Measurements from ENCODE around the gene PRKG1. TPM values are rescaled to one million over a fixed set of nuclear protein-coding genes. Genes with fewer than 3 reads are reported as not detected.
"Not testable (repeated sequence)": the region's sequence is repeated elsewhere in the genome, so short reads cannot be mapped to it uniquely, and the experiment has no call there.

The PRKG1 gene
- total RNA-seq, 4 donors from 2014 or later: 17.1 to 36.4 (median 25.8) TPM

GRCh38 chr10:52229291-52229931 lies 1155.1 kb downstream of the PRKG1 start:
- no peak for TF ChIP-seq CTCF (IDR thresholded peaks at IDR 0.05)
- no peak for DNase-seq (ENCODE audit: low spot score)
- ATAC-seq (ENCODE audit: low FRiP score): no peak

GRCh38 chr10:52232561-52233350 lies 1158.5 kb downstream of the PRKG1 start:
- no peak for ATAC-seq (ENCODE audit: low FRiP score)
- TF ChIP-seq CTCF (IDR thresholded peaks at IDR 0.05): no peak
- no peak for DNase-seq (ENCODE audit: low spot score)

GRCh38 chr10:52233351-52233991 lies 1159.2 kb downstream of the PRKG1 start:
- ATAC-seq (ENCODE audit: low FRiP score); DNase-seq (ENCODE audit: low spot score): not testable (repeated sequence)

DNA sequence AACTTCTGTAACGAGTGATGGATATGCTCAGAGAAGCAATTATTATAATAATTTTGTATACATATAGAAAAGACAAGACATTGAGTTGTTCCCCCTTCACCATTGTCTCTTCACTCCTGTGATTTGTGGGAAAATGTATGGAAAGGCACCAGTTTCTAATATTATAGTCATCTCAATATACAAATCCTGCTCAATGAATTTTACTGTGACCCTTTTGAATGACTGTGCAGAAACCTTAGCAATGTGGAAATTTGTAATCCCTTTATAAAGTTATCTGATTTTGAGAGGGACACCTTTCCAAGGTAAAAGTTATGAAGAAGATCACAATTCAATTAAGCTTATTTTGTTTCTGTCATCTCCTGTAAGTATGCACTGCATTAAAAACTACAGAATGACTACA lies 1165.5 kb downstream of the PRKG1 start:
- DNase-seq (ENCODE audit: low spot score) (no peak), ATAC-seq (ENCODE audit: low FRiP score) (no peak)
- no peak for TF ChIP-seq CTCF (IDR thresholded peaks at IDR 0.05)

DNA sequence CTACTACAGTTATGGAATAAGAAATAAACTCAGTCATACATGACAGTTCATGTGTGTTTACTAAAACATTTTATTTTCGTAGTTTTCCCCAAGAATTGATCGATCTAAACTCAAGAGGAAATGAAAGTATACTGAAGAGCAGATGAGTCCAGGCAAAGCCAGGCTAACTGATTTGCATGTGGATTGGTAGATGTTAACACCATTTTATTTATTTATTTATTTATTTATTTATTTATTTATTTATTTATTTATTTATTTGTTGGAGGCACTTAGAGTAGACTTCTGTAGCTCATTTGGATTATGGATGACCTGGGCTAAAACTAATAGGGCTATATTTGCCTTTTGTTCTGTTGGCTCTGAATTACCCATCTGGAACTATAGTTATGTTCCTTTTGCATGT lies 1171.3 kb downstream of the PRKG1 start:
- no peak for TF ChIP-seq CTCF (IDR thresholded peaks at IDR 0.05)
- DNase-seq (ENCODE audit: low spot score): no peak
- no peak for ATAC-seq (ENCODE audit: low FRiP score)

DNA sequence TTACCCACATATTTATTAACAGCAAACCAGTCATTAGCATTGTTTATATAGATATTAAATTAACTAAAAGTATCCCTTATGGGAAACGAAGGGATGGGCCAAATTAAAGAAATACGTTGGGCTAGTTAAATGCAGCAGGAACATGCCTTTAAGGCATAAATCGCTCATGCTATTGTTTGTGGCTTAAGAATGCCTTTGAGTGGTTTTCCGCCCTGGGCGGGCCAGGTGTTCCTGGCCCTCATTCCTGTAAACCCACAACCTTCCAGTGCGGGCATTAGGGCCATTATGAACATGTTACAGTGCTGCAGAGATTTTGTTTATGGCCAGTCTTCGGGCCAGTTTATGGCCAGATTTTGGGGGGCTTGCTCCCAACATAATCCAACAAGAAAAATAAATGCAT lies 1173.6 kb downstream of the PRKG1 start:
- ATAC-seq (ENCODE audit: low FRiP score); DNase-seq (ENCODE audit: low spot score): not testable (repeated sequence)

- no peak for TF ChIP-seq CTCF (IDR thresholded peaks at IDR 0.05)
- ATAC-seq (ENCODE audit: low FRiP score) (no peak), DNase-seq (ENCODE audit: low spot score) (no peak)
Observed at GRCh38 chr10:52248697-52249306, 1174.5 kb downstream of the PRKG1 start.

Data from omental fat pad (tissue), 4 donors.